ENCODE measurements around the gene REV3L.
"Not testable (repeated sequence)": the region's sequence is repeated elsewhere in the genome, so short reads cannot be mapped to it uniquely, and the experiment has no call there.

REV3L gene

GRCh38 chr6:111482959-111483735 is at the start of gene REV3L:
Gene REV3L, minus strand, starts transcription at chr6:111483218. Its CDS starts 330 bp downstream, at chr6:111482888.
- Mint-ChIP-seq H3K4me1 (ENCODE audit: low read depth) (peaks cover 58% of the 10 kb centered on the region), H3K27me3 (no peaks in the 10 kb centered on the region), H3K27ac (peak within 1 kb of the TSS; percentile 99), H3K36me3 (ENCODE audit: low read depth) (peaks cover 27% of the 10 kb centered on the region), H3K9me3 (no peaks in the 10 kb centered on the region), H3K4me3 (peak within 1 kb of the TSS; percentile 98)

GRCh38 chr6:111531185-111531584 is 48.2 kb upstream of the REV3L start:
- H3K4me1 Mint-ChIP-seq (ENCODE audit: low read depth), result peaks cover 26% of the 10 kb centered on the region
- no peaks in the 10 kb centered on the region for H3K36me3 Mint-ChIP-seq (ENCODE audit: low read depth)
- no peaks in the 10 kb centered on the region for H3K27me3 Mint-ChIP-seq
- no peak overlapping the region for H3K4me3 Mint-ChIP-seq
- H3K9me3 Mint-ChIP-seq, result no peaks in the 10 kb centered on the region
- no peak overlapping the region for H3K27ac Mint-ChIP-seq

GRCh38 chr6:111530667-111531066 is 47.6 kb upstream of the REV3L start:
- no peaks in the 10 kb centered on the region for H3K9me3 Mint-ChIP-seq
- peak overlapping the region; percentile 26 for H3K27ac Mint-ChIP-seq
- H3K36me3 Mint-ChIP-seq (ENCODE audit: low read depth), result no peaks in the 10 kb centered on the region
- peaks cover 24% of the 10 kb centered on the region for H3K4me1 Mint-ChIP-seq (ENCODE audit: low read depth)
- H3K27me3 Mint-ChIP-seq, result no peaks in the 10 kb centered on the region
- no peak overlapping the region for H3K4me3 Mint-ChIP-seq

GRCh38 chr6:111530218-111530617 is 47.2 kb upstream of the REV3L start:
- Mint-ChIP-seq H3K4me1 (ENCODE audit: low read depth) (peaks cover 24% of the 10 kb centered on the region), H3K4me3 (no peak overlapping the region), H3K27ac (no peak overlapping the region), H3K27me3 (no peaks in the 10 kb centered on the region), H3K9me3 (no peaks in the 10 kb centered on the region), H3K36me3 (ENCODE audit: low read depth) (no peaks in the 10 kb centered on the region)

GRCh38 chr6:111527367-111527766 is 44.3 kb upstream of the REV3L start:
- H3K27me3 Mint-ChIP-seq, result no peaks in the 10 kb centered on the region
- peaks cover 11% of the 10 kb centered on the region for H3K4me1 Mint-ChIP-seq (ENCODE audit: low read depth)
- H3K9me3 Mint-ChIP-seq, result no peaks in the 10 kb centered on the region
- H3K27ac Mint-ChIP-seq, result no peak overlapping the region
- no peak overlapping the region for H3K4me3 Mint-ChIP-seq
- H3K36me3 Mint-ChIP-seq (ENCODE audit: low read depth), result no peaks in the 10 kb centered on the region

- H3K9me3 Mint-ChIP-seq, result no peaks in the 10 kb centered on the region
- no peaks in the 10 kb centered on the region for H3K27me3 Mint-ChIP-seq
- H3K36me3 Mint-ChIP-seq (ENCODE audit: low read depth), result peaks cover 3% of the 10 kb centered on the region
- no peak overlapping the region for H3K4me3 Mint-ChIP-seq
- H3K27ac Mint-ChIP-seq, result no peak overlapping the region
- H3K4me1 Mint-ChIP-seq (ENCODE audit: low read depth), result peaks cover 16% of the 10 kb centered on the region
Observed at GRCh38 chr6:111524735-111525134, 41.7 kb upstream of the REV3L start.

GRCh38 chr6:111524252-111524651 is 41.2 kb upstream of the REV3L start:
- H3K4me3 Mint-ChIP-seq, result no peak overlapping the region
- no peaks in the 10 kb centered on the region for H3K27me3 Mint-ChIP-seq
- peaks cover 16% of the 10 kb centered on the region for H3K4me1 Mint-ChIP-seq (ENCODE audit: low read depth)
- no peaks in the 10 kb centered on the region for H3K9me3 Mint-ChIP-seq
- H3K27ac Mint-ChIP-seq, result no peak overlapping the region
- peaks cover 3% of the 10 kb centered on the region for H3K36me3 Mint-ChIP-seq (ENCODE audit: low read depth)

GRCh38 chr6:111523484-111524167 is 40.6 kb upstream of the REV3L start:
- H3K9me3 Mint-ChIP-seq, result no peaks in the 10 kb centered on the region
- no peak overlapping the region for H3K27ac Mint-ChIP-seq
- H3K4me1 Mint-ChIP-seq (ENCODE audit: low read depth), result peaks cover 16% of the 10 kb centered on the region
- H3K36me3 Mint-ChIP-seq (ENCODE audit: low read depth), result peaks cover 3% of the 10 kb centered on the region
- no peaks in the 10 kb centered on the region for H3K27me3 Mint-ChIP-seq
- no peak overlapping the region for H3K4me3 Mint-ChIP-seq

GRCh38 chr6:111522393-111523020 is 39.5 kb upstream of the REV3L start:
- no peaks in the 10 kb centered on the region for H3K9me3 Mint-ChIP-seq

GRCh38 chr6:111521497-111522270 is 38.7 kb upstream of the REV3L start:
- no peaks in the 10 kb centered on the region for H3K27me3 Mint-ChIP-seq
- no peak overlapping the region for H3K27ac Mint-ChIP-seq
- peaks cover 16% of the 10 kb centered on the region for H3K4me1 Mint-ChIP-seq (ENCODE audit: low read depth)

More at GRCh38 chr6:111522393-111523020, 39.5 kb upstream of the REV3L start:
- Mint-ChIP-seq H3K4me1 (ENCODE audit: low read depth) (peaks cover 16% of the 10 kb centered on the region), H3K4me3 (peak overlapping the region; percentile 40), H3K27me3 (no peaks in the 10 kb centered on the region), H3K36me3 (ENCODE audit: low read depth) (peaks cover 3% of the 10 kb centered on the region), H3K27ac (peak overlapping the region; percentile 23)

GRCh38 chr6:111520524-111520923 is 37.5 kb upstream of the REV3L start:
- Mint-ChIP-seq H3K4me1 (ENCODE audit: low read depth) (peaks cover 16% of the 10 kb centered on the region), H3K4me3 (no peak overlapping the region), H3K36me3 (ENCODE audit: low read depth) (peaks cover 3% of the 10 kb centered on the region), H3K27ac (no peak overlapping the region), H3K27me3 (no peaks in the 10 kb centered on the region), H3K9me3 (no peaks in the 10 kb centered on the region)

More at GRCh38 chr6:111521497-111522270, 38.7 kb upstream of the REV3L start:
- Mint-ChIP-seq H3K4me3 (no peak overlapping the region), H3K36me3 (ENCODE audit: low read depth) (peaks cover 3% of the 10 kb centered on the region), H3K9me3 (no peaks in the 10 kb centered on the region)

GRCh38 chr6:111517965-111518364 is 34.9 kb upstream of the REV3L start:
- Mint-ChIP-seq H3K9me3 (no peaks in the 10 kb centered on the region), H3K4me1 (ENCODE audit: low read depth) (peaks cover 16% of the 10 kb centered on the region), H3K27me3 (no peaks in the 10 kb centered on the region), H3K27ac (no peak overlapping the region), H3K4me3 (no peak overlapping the region), H3K36me3 (ENCODE audit: low read depth) (peaks cover 3% of the 10 kb centered on the region)

- no peaks in the 10 kb centered on the region for H3K36me3 Mint-ChIP-seq (ENCODE audit: low read depth)
- no peaks in the 10 kb centered on the region for H3K4me1 Mint-ChIP-seq (ENCODE audit: low read depth)
- no peaks in the 10 kb centered on the region for H3K27me3 Mint-ChIP-seq
- no peak overlapping the region for H3K4me3 Mint-ChIP-seq
- no peaks in the 10 kb centered on the region for H3K9me3 Mint-ChIP-seq
- H3K27ac Mint-ChIP-seq, result no peak overlapping the region
Observed at GRCh38 chr6:111515259-111515658, 32.2 kb upstream of the REV3L start.

GRCh38 chr6:111514531-111514930 is 31.5 kb upstream of the REV3L start:
- H3K36me3 Mint-ChIP-seq (ENCODE audit: low read depth); H3K4me1 Mint-ChIP-seq (ENCODE audit: low read depth); H3K27ac Mint-ChIP-seq; H3K9me3 Mint-ChIP-seq; H3K27me3 Mint-ChIP-seq; H3K4me3 Mint-ChIP-seq: not testable (repeated sequence)
